Right renal cortex interstitium (tissue), 3 donors: Measurements from ENCODE around the gene DHFR. TPM values are rescaled to one million over a fixed set of nuclear protein-coding genes. Genes with fewer than 3 reads are reported as not detected.
"Not testable (repeated sequence)": the region's sequence is repeated elsewhere in the genome, so short reads cannot be mapped to it uniquely, and the experiment has no call there.

ENCODE experiments used
- DNase-seq, 3 donors: peaks; one replicate each; pipeline ENCODE4 v3.0.0-alpha.2; 2013; ENCODE audit warnings: low read depth in 3 of 3, low spot score in 2 of 3
- polyA plus RNA-seq, 3 donors: library from polyadenylated mRNA; unstranded; fragments of 120-200 nt; gene quantifications; one replicate each; pipeline ENCODE4 v1.2.1, GENCODE V29; 2013; ENCODE audit not compliant: insufficient read length in 3 of 3

DHFR gene
- polyA plus RNA-seq, result 10 to 100 TPM; 71.7 to 84.5 (median 73.6) TPM

GRCh38 chr5:80654391-80655230 lies at the start of gene DHFR, which contains the start of gene MSH3:
Gene DHFR, minus strand, starts transcription at chr5:80654983. Its CDS starts 494 bp downstream, at chr5:80654489.
Gene MSH3, plus strand, starts transcription at chr5:80654652. Its CDS starts 76 bp downstream, at chr5:80654728.
- peak; percentile 61 to 81 (median 70) for DNase-seq

GRCh38 chr5:80704221-80704620 lies 49.4 kb upstream of the DHFR start:
- DNase-seq, result no peak

GRCh38 chr5:80703747-80704146 lies 49.0 kb upstream of the DHFR start:
- no peak for DNase-seq

GRCh38 chr5:80703291-80703690 lies 48.5 kb upstream of the DHFR start:
- no peak for DNase-seq

- DNase-seq, result no peak
Observed at GRCh38 chr5:80701597-80701996, 46.8 kb upstream of the DHFR start.

GRCh38 chr5:80698369-80698768 lies 43.6 kb upstream of the DHFR start:
- no peak for DNase-seq

- no peak for DNase-seq
Observed at GRCh38 chr5:80697100-80697499, 42.3 kb upstream of the DHFR start.

- DNase-seq, result no peak
Observed at GRCh38 chr5:80696450-80696849, 41.7 kb upstream of the DHFR start.

- no peak for DNase-seq
Observed at GRCh38 chr5:80695666-80696065, 40.9 kb upstream of the DHFR start.

GRCh38 chr5:80689627-80690026 lies 34.8 kb upstream of the DHFR start:
- DNase-seq, result no peak

GRCh38 chr5:80688648-80689420 lies 34.1 kb upstream of the DHFR start:
- DNase-seq, result no peak

- DNase-seq, result no peak
Observed at GRCh38 chr5:80686757-80687156, 32.0 kb upstream of the DHFR start.

GRCh38 chr5:80676706-80677105 lies 21.9 kb upstream of the DHFR start:
- DNase-seq, result no peak

- peak in 2 of 3 donors; percentile 43 to 44 for DNase-seq
Observed at GRCh38 chr5:80672140-80672736, 17.5 kb upstream of the DHFR start.

GRCh38 chr5:80668016-80668969 lies 13.5 kb upstream of the DHFR start:
- DNase-seq, result no peak

- DNase-seq, result no peak
Observed at GRCh38 chr5:80667384-80667783, 12.6 kb upstream of the DHFR start.

- no peak for DNase-seq
Observed at GRCh38 chr5:80665057-80665456, 10.3 kb upstream of the DHFR start.

- DNase-seq, result no peak
Observed at GRCh38 chr5:80662108-80662507, 7.3 kb upstream of the DHFR start.

- not testable (repeated sequence) for DNase-seq
Observed at GRCh38 chr5:80660661-80661060, 5.9 kb upstream of the DHFR start.

- no peak for DNase-seq
Observed at GRCh38 chr5:80659106-80659505, 4.3 kb upstream of the DHFR start.
